GM18868 (cell line): ENCODE data around the gene SLC26A5.
"Not testable (repeated sequence)": the region's sequence is repeated elsewhere in the genome, so short reads cannot be mapped to it uniquely, and the experiment has no call there.

Experiments
- ATAC-seq: cut with Tn5 transposase; IDR thresholded peaks from one replicate; pipeline ENCODE4 v1.9.1; 2021; ENCODE audit warnings: mild to moderate bottlenecking, moderate library complexity; ENCODE audit not compliant: unreplicated experiment

The SLC26A5 gene

DNA sequence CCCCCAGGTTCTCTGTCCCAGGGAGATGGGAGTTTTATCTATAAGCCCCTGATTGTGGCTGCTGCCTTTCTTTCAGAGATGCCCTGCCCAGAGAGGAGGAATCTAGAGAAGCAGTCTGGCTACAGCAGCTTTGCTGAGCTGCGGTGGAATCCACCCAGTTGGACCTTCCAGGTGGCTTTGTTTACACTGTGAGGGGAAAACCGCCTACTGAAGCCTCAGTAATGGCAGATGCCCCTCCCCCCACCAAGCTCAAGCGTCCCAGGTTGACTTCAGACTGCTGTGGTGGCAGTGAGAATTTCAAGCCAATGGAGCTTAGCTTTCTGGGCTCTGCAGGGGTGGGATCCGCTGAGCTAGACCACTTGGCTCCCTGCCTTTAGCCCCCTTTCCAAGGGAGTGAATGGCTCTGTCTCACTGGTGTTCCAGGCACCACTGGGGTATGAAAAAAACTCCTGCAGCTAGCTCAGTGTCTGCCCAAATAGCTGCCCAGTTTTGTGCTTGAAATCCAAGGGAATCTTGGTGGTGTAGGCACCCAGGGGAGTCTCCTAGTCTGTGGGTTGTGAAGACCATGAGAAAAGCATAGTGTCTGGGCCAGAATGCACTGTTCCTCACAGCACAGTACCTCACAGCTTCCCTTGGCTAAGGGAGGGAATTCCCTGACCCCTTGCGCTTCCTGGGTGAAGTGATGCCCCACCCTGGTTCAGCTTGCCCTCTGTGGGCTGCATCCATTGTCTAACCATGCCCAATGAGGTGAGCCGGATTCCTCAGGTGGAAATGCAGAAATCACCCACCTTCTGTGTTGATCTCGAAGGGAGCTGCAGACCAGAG lies 40.0 kb downstream of the SLC26A5 start:
- not testable (repeated sequence) for ATAC-seq

DNA sequence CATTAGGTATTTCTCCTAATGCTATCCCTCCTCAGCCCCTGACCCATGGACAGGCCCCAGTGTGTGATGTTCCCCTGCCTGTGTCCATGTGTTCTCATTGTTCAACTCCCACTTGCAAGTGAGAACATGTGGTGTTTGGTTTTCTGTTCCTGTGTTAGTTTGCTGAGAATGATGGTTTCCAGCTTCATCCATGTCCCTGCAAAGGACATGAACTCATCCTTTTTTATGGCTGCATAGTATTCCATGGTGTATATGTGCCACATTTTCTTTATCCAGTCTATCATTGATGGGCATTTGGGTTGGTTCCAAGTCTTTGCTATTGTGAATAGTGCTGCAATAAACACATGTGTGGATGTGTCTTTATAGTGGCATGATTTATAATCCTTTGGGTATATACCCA lies 46.3 kb downstream of the SLC26A5 start:
- ATAC-seq, result not testable (repeated sequence)

DNA sequence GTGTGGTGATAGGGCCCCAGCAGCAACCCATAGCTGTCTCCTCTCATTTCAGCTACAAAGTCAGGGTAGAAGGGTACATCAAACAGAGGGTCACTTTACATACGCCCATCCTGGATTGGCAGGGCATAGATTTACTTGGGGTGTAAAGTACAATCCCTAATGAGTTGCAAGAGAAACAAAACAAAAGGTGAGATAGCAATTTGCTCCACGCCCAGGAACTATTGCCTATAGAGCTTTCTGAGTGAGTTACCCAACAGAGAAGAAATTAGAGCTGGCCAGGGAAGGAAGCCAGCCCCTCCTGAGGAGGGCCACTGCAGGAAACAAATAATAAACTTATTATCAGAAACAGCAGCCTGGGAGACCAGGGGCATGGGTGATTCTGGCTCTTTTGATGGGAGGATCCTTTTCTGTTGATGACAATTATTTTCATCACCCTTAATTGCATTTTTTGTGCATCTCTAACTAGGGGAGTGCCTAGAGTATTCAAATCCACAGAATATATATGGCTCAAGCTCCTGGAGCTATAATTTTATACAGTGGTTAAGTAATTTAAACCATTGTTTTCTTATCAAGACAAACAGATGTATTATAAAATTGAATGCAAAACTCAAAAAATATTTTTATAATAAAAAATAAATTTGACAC lies 47.4 kb downstream of the SLC26A5 start:
- ATAC-seq, result no peak

DNA sequence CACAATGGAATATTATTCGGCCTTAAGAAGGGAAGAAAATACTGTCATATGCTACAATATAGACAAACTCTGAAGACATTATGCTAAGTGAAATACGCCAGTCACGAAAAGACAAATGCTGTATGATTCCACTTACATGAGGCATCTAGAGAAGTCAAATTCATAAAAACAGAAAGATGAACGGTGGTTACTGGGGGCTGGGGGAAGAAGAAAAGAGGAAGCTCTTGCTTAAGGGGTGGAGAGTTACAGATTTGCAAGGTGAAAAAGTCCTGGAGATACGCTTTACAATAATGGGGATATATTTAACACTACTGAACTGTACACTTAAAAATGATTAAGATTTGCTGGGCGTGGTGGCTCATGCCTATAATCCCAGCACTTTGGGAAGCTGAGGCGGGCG lies 49.5 kb downstream of the SLC26A5 start:
- no peak for ATAC-seq

DNA sequence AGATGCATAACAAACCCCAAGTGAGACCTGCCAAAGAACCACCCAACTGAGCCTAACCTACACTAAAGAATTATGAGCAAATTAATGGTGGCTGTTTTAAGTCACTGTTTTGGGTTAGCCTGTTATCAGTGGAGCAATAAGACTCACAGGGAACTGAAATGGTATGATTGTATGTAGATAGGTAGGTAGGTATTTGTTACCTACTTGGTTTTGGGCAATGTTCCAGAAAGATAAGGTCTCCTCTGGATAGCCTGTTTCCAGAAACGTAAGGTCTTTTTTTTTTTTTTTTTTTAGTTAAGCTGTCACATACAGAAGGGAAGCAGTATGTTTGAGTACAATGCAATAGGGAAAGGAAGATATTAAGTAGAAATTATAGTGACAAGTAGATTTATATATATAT lies 50.9 kb downstream of the SLC26A5 start:
- no peak for ATAC-seq

DNA sequence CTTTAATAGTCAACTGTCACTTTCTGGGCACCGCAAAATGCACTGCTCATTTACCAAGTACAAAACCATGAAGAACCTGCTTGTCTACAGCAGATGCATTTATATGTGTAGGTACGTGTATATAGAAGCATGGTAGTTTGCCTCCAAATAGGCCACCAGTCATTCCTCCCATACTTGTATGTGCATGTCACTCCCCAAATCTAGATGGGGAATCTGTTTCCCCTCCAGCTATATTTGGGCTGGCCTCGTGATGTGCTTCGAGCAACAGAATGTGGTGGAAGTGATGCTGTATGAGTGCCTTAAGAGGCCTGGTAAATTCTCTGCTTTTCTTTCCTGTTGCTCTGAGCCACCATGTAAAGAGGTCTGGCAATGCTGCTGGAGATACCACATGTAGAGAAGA lies 51.4 kb downstream of the SLC26A5 start:
- no peak for ATAC-seq

DNA sequence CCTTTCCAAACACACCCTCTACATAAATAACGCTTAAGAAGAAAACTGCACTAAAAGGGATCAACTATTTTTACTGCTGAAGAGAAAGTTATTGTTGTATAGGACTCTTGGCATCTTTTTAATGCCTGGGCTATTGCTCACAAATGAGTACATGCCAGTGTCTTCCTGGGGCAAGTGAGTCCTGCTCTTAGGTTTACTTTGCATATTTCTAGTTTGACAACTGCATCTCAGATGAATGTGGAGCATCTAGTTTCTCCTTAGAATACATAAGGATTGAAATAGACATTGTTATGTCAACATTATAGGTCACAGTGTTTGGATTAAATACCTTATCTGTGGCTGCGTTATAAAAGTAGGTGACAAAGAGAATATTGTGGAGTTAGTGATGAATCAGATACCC lies 54.0 kb downstream of the SLC26A5 start:
- ATAC-seq, result no peak

DNA sequence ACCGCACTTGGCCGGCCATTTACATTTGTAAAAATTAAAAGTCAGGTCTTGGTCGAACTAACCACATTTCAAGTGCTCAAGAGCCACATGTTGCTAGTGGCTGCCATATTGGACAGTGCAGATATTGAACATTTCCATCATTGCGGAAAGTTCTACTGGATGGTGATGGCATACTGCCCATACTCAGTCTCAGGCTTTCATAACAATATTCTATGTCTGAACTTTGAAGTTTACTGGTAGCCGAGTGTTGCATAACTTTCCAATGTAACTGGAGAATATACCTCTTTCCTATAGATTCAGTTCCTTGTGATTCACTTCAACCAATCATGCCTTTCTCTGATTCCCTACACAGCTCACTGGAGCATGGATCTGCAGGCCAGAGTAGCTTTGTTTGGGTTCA lies 54.9 kb downstream of the SLC26A5 start:
- ATAC-seq, result no peak

DNA sequence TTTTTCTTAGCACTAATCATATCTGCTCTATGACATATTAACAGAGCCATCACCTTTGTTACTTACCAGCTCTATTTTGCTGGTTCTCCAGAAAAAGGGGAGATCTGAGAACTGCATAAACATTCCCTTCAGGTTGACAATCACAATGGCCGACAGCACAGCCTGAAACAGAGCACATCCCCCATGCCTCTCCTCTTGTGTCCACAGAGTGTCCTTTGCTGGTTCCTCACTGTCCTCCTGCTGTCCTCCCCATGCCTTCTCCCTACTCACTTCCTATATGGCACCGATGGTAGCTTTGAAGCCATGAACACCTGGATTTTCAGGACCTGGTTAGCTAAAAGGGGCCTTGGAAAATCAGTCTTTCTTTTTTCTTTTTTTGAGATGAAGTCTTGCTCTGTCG lies 56.7 kb downstream of the SLC26A5 start:
- no peak for ATAC-seq

DNA sequence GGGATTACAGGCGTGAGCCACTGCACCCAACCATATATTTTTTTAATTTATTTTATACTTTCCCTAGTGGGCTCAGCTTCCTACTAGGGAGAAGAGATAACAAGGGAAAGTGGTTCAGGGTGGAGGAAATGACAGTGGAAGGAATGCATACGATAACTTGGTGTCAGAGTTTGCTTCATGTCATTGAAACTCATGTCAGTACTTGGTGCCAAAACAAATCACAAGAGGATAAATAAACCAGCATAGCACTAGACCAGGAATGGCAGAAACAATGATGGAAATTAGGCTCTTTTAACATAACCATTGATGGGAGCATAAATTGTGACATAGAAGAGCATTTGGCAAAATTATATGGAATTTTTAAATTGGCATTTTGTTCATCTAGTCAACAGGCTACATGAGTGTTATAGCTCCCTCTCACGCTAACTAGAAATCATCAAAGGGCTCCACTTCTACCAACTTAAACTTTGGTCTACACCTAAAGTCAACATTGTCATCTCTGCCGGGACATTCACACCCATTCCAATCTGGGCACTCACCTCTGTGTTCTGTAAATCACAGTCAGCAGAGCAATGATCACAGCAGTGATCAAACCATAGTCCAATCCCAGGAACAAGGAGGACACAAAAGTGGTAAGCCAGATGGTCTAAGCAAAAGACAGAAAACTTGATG lies 57.4 kb downstream of the SLC26A5 start:
- ATAC-seq, result no peak

DNA sequence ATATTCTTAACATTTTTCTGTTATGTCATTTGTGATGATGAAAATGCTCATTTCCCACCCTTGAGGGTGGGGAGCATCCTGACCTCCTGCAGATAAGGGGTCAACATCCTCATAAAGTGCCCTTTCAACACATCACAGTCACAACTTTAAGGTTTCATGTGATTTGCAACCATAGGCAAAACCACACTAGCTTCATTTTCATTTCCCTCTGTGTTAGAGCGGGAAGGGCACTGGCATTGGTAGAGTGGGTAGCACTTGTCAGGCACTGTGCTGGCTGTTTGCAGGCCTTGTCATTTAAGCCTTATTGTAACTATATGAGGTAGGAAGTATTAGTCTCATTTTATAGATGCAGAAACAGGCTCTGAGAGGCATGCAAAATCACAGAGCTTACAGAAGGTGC lies 58.8 kb downstream of the SLC26A5 start:
- ATAC-seq, result no peak

DNA sequence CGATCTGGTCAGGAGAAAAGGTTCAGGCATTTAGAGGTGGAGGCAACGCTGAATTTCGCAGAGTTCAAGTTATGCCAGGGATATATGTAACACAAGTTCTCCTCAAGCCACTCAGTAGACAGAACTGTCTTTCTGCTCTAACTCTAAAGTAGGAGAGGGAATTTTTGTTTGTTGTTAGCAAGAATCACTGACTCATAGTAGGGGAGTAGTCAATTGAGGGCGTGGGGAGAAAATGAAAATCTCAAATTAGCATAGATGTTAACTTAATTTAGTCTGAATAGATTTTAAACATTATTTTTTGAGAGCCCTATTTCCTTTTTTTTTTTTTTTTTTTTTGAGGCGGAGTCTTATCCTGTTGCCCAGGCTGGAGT lies 64.0 kb downstream of the SLC26A5 start:
- ATAC-seq, result no peak

DNA sequence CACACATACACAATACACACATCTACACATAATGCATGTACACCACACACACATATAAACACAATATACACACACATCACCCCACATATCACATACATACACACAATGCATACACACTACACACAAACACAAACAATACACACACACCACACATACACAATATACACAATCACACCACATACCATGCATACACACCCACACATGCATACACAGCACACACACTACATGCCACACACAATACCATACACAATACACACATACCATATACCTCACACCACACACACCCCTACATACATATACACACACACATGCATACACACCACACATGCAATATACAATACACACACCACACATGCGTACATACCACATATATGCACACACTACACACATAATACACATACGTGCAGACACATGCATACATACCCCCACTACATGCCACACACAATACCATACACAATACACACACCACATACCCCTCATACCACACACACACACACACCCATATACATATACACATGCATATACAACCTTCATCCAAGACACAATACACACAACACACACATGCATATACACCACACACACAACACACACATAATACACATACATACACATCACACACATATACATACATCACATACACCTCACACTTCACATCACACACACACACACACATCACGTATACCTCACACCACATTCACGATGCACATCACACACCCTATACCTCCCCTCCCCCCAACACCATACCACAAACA lies 64.6 kb downstream of the SLC26A5 start:
- ATAC-seq, result no peak

DNA sequence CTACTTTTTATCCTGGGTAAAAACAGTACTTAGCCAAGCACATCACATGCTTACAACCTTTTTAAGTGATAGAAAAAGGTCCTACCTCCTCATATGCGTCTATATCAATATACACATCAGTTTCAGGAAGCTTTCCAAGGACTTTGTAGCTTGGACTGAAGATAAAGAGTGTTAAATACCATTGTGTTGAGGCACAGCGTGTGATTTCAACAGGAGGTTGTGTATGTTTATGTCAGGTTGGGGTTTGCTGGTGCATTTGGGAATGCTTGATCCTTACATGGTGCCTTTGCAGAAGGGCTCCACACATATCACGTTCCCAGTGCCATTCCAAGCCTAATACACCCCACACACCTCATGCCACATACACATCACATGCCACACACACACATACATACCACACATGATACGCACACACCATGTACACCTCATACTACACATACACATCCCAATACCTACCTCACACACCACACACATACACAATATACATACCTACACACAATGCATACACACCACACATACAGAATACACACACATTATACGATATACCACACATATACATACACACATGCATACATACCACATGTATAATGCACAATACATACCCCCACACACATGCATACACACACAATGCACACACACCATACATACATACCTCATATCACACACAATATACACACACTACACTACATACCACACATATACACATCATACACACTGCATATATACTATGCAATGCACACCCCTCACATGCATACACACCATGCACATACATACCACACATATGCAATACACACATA lies 65.4 kb downstream of the SLC26A5 start:
- no peak for ATAC-seq

DNA sequence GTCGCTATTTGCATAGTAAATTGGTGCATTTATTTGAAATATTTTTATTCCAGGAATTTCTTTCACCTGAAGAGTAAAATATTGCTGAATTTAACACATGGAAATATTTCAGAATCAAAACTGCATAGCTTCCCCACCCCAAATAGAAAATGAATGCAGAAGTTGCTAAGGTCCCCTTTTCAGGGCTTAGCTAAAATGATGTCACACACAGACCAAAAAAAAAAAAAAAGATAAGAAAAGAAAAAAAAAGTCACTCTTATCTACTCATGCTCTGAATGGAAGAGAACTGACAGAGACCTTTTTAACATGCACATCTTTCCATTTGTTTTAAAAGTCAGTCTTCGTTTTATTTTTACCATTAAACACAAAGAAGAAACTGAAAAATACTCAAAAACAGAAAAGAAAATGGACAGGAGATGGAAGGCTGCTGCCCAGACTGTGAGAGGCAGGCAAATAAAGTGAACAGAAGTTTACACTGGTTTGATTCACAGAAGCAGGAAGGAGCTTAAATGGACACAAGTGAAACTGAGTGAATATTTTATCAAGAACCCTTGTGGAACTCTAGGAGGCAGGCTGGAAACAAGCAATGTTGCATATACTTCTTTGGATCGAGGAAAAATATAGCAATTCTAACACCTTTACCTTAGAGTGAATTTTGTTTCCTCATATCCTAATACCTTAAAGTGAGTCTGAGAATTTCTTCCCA lies 66.6 kb downstream of the SLC26A5 start:
- ATAC-seq, result no peak

DNA sequence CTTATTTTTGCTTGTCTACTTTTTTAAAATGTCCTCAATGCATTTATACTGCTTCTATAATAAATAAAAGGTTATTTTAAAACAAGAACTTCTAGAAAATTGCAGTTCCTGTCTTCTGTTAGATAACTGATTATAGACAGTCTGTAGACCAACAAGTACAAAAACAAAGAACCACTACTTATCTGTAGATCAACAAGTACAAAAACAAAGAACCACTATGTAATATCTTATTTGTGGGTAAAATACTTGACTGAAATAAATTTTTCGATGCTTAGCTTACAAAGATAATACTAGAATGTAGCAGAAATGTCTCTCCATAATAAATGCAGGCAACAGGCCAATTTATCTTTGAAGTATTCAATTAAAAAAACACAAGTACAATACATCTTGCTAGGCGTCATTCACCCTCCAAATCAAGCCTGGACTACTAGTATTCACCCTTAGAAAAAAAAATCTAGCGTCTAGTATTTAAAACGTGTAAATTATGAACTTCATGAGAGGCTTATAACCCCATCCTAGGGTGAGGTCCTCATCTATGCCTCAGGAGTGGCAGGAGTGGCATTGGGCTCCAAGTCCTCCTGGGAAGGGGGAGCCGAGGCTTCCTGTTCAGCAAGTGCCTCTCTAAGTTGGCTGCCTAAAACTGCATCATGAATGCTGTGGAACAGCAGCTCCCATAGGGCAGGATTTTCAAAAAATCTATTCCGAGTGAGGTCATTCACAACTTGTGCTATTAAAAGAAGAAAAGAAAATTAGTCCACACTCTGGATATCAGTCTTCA lies 72.0 kb downstream of the SLC26A5 start:
- no peak for ATAC-seq

DNA sequence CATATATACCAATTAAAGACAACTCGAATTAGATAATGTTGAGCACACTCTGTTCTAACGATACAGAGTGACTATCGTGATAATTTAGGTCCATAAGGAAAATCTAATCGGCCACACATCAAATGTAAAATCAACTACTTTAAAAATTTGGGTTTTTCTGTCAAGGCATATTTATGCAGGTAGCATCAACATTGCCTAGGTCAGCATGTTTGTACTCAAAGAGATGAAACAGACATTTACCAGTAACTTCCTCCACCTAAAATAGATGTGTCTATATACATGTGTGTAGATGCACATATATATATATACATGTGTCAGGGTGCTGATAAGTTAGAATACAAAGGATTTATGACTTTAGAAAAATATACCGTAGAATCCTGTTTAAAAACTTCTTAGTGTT lies 76.6 kb downstream of the SLC26A5 start:
- ATAC-seq, result no peak

DNA sequence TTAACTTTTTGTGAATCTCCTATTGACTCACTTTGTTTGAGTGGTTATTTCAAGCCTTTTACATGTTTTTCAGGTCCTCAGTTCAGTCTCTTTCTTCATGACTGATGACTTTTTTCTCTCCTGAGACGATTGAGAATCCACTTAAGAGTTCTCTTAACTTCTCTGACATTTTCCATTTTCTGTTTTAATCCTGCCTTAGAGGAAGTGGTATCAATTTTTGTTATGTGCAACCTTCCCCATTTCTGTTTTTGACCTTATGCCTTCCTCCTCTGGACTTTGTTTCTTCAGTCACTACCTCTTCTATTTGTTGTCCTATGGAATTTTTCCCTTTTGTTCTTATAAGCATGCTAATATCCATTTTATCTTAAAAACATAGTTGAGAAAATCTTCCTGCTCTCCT lies 96.2 kb downstream of the SLC26A5 start:
- no peak for ATAC-seq

DNA sequence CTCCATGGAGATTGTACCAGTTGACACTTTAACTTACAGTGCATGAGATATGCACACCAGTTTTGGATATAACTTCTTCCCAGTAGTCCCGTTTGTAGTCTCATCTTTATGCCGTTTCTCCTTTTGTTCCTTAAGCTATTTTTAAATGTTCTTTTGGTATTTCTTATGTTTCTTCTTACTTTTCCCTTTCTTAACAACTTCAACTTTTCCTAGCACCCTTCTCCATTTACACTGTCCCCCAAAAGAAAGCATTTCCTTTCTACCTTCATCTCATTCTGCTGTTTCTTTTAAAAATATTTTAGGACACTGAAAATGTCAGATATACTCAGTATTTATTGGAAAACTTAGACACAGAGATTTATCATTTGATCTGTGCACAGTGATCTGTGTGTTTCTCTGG lies 97.0 kb downstream of the SLC26A5 start:
- ATAC-seq, result no peak
